Measurements from ENCODE around the gene ZYX. TPM values are rescaled to one million over a fixed set of nuclear protein-coding genes. Genes with fewer than 3 reads are reported as not detected.
"Not testable (repeated sequence)": the region's sequence is repeated elsewhere in the genome, so short reads cannot be mapped to it uniquely, and the experiment has no call there.

ZYX gene
- total RNA-seq, 1 donor from 2014 or later: 9.2 TPM

- FAIRE-seq: no peak
- TF ChIP-seq CTCF (IDR thresholded peaks at IDR 0.05; ENCODE audit: insufficient read depth, low read length, severe bottlenecking): no peak
- H3K4me3 ChIP-seq (ENCODE audit: low read depth, low read length): peak overlapping the region; percentile 59
Observed at GRCh38 chr7:143408252-143408685, 27.1 kb downstream of the ZYX start.

GRCh38 chr7:143408686-143409561 is 27.8 kb downstream of the ZYX start, which contains the start of gene EPHA1:
TSS of gene EPHA1 (minus strand) at chr7:143408856. CDS start at chr7:143408805, 51 bp downstream.
- FAIRE-seq (no peak), DNase-seq (ENCODE audit: low read depth) (peak; percentile 88)
- H3K36me3 ChIP-seq (ENCODE audit: control insufficient read depth, insufficient read depth, low read length): peaks cover 8% of the 10 kb centered on the region

More at GRCh38 chr7:143408252-143408685, 27.1 kb downstream of the ZYX start:
- Histone ChIP-seq H3K27me3 (ENCODE audit: control insufficient read depth, insufficient read depth, low read length) (no peaks in the 10 kb centered on the region), H3K36me3 (ENCODE audit: control insufficient read depth, insufficient read depth, low read length) (peaks cover 8% of the 10 kb centered on the region)
- DNase-seq (ENCODE audit: low read depth): no peak

GRCh38 chr7:143410521-143411004 is 29.4 kb downstream of the ZYX start:
- Histone ChIP-seq H3K27me3 (ENCODE audit: control insufficient read depth, insufficient read depth, low read length) (no peaks in the 10 kb centered on the region), H3K4me3 (ENCODE audit: low read depth, low read length) (no peak overlapping the region), H3K36me3 (ENCODE audit: control insufficient read depth, insufficient read depth, low read length) (peaks cover 4% of the 10 kb centered on the region)
- FAIRE-seq: no peak
- TF ChIP-seq CTCF (IDR thresholded peaks at IDR 0.05; ENCODE audit: insufficient read depth, low read length, severe bottlenecking): no peak
- no peak for DNase-seq (ENCODE audit: low read depth)

More at GRCh38 chr7:143408686-143409561, 27.8 kb downstream of the ZYX start, which contains the start of gene EPHA1:
- H3K27me3 ChIP-seq (ENCODE audit: control insufficient read depth, insufficient read depth, low read length): no peaks in the 10 kb centered on the region
- H3K4me3 ChIP-seq (ENCODE audit: low read depth, low read length): peak within 1 kb of the TSS; percentile 59
- TF ChIP-seq CTCF (IDR thresholded peaks at IDR 0.05; ENCODE audit: insufficient read depth, low read length, severe bottlenecking): peak; percentile 68

DNA sequence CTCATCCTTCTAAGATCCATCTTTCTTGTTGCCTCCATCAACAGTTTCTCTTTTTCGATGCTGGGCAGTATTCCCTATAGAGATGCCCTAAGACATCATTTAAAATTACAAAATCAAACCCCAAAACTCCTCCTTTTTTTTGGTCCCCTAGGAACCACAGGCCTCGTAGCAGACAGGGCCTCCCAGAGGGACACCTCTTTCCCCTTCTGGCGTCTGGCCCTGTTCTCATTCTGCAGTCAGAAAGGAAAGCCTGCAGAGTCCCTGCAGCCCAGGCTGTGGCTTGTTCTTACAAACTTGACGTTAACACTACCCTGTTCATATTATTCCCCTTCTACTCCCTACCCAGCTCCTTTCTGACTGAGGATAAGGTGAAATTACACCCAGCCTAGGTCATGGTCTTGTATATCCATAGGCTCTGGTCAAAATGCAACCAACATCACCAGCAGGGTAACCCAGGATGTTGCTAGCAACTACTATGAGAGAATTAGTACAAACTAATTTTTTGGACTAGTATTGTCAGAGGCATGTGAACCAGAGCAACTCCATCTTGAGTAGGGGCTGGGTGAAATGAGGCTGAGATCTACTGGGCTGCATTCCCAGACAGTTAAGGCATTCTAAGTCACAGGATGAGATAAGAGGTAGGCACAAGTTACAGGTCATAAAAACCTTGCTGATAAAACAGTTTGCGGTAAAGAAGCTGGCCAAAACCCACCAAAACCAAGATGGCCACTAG is 31.0 kb downstream of the ZYX start:
- H3K4me3 ChIP-seq (ENCODE audit: low read depth, low read length): no peak overlapping the region
- TF ChIP-seq CTCF (IDR thresholded peaks at IDR 0.05; ENCODE audit: insufficient read depth, low read length, severe bottlenecking): no peak
- no peak for DNase-seq (ENCODE audit: low read depth)
- no peaks in the 10 kb centered on the region for H3K27me3 ChIP-seq (ENCODE audit: control insufficient read depth, insufficient read depth, low read length)
- no peaks in the 10 kb centered on the region for H3K36me3 ChIP-seq (ENCODE audit: control insufficient read depth, insufficient read depth, low read length)
- no peak for FAIRE-seq

DNA sequence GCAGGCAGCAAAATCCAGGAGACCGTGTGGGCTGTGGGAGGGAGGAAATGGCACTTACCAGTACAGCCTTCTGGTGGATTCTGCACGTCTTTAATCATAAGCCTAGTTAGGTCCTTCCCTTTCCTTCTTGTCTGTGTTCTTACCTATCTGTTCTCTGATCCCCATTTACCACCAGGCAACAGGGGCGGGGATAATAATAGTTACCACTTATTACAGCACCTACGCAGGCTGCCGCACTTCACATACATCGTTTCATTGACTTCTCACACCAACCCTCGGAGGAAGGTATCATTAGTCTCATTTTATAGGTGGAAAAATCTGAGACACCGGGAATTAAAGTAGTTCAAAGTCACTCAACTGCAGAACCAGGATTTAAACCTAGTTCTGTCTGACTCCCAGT is 32.0 kb downstream of the ZYX start:
- no peaks in the 10 kb centered on the region for H3K36me3 ChIP-seq (ENCODE audit: control insufficient read depth, insufficient read depth, low read length)
- FAIRE-seq (no peak), DNase-seq (ENCODE audit: low read depth) (no peak)
- no peaks in the 10 kb centered on the region for H3K27me3 ChIP-seq (ENCODE audit: control insufficient read depth, insufficient read depth, low read length)
- no peak overlapping the region for H3K4me3 ChIP-seq (ENCODE audit: low read depth, low read length)
- no peak for TF ChIP-seq CTCF (IDR thresholded peaks at IDR 0.05; ENCODE audit: insufficient read depth, low read length, severe bottlenecking)

GRCh38 chr7:143415209-143415608 is 34.1 kb downstream of the ZYX start:
- not testable (repeated sequence) for DNase-seq (ENCODE audit: low read depth); H3K4me3 ChIP-seq (ENCODE audit: low read depth, low read length); FAIRE-seq

More at GRCh38 chr7:143415209-143415608, 34.1 kb downstream of the ZYX start:
- H3K36me3 ChIP-seq (ENCODE audit: control insufficient read depth, insufficient read depth, low read length); H3K27me3 ChIP-seq (ENCODE audit: control insufficient read depth, insufficient read depth, low read length): not testable (repeated sequence)
